Stimulated activated memory B cell treated with anti-CD40 and anti-IgM and Interleukin-4, amounts not matched to agents 10 μg/mL and 1 μg/mL and 100 μg/mL, for 72 hours (primary cell): Measurements from ENCODE around the gene PROX1.

Experiments
- ATAC-seq: fragments of 150-1000 bp; cut with Tn5 transposase; 2 replicates; pipeline ENCODE4 v1.10.0; 2021
- H3K27ac Mint-ChIP-seq: one replicate; pipeline ENCODE4 v1.8.0; 2022; ENCODE audit warnings: mild to moderate bottlenecking, mixed read lengths
- H3K27me3 Mint-ChIP-seq: one replicate; pipeline ENCODE4 v1.8.0; 2022; ENCODE audit warnings: mixed read lengths
- H3K36me3 Mint-ChIP-seq: one replicate; pipeline ENCODE4 v1.8.0; 2022; ENCODE audit warnings: mixed read lengths
- H3K4me1 Mint-ChIP-seq: one replicate; pipeline ENCODE4 v1.8.0; 2022; ENCODE audit warnings: mixed read lengths
- H3K4me3 Mint-ChIP-seq: one replicate; pipeline ENCODE4 v1.8.0; 2022; ENCODE audit warnings: mild to moderate bottlenecking, moderate library complexity, mixed read lengths
- H3K9me3 Mint-ChIP-seq: one replicate; pipeline ENCODE4 v1.8.0; 2022; ENCODE audit warnings: mixed read lengths

PROX1 gene

DNA sequence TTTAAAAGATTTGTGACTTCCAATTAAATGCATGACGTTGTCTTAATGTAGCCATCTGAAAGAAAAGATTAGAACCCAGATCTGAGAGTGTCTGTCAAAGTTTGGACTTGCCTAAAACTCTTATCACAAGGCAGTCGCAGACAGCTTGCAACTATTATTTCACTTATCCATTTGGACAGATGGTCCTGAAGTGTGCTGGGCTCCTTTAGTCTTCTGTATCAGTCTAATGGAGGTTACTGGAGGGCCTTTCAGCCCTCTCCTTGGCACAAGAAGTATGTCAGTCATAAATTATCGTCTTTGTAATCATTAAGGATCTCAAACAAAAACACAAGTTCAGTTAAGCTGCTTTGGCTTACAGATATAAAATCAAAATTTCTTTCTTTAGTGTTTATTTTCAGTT is 15.5 kb downstream of the PROX1 start:
- no peak overlapping the region for H3K4me3 Mint-ChIP-seq
- no peaks in the 10 kb centered on the region for H3K36me3 Mint-ChIP-seq
- no peak for ATAC-seq
- no peaks in the 10 kb centered on the region for H3K9me3 Mint-ChIP-seq
- H3K27ac Mint-ChIP-seq, result no peak overlapping the region
- no peaks in the 10 kb centered on the region for H3K4me1 Mint-ChIP-seq
- H3K27me3 Mint-ChIP-seq, result no peaks in the 10 kb centered on the region

DNA sequence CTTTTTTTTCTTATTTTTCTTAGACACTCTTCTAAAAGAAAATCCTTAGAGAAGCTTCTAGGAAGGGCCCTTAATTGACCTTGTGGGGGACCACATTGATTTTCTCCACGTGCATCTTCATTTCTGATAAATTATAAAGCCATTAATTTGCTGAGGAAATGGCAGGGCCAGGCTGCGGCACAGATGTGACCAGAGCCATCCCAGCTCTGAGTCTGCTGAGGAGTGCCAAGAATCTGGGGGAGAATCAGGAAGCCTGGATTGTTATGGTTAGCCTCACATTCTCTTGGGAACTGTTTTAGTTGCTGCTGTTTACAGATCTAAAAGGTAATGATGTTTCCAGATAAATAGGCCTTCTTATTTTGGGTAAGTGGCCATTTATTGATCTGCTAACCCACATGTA is 16.2 kb downstream of the PROX1 start:
- Mint-ChIP-seq H3K27ac (no peak overlapping the region), H3K27me3 (no peaks in the 10 kb centered on the region), H3K36me3 (no peaks in the 10 kb centered on the region), H3K4me3 (no peak overlapping the region), H3K4me1 (no peaks in the 10 kb centered on the region), H3K9me3 (no peaks in the 10 kb centered on the region)
- ATAC-seq, result no peak

DNA sequence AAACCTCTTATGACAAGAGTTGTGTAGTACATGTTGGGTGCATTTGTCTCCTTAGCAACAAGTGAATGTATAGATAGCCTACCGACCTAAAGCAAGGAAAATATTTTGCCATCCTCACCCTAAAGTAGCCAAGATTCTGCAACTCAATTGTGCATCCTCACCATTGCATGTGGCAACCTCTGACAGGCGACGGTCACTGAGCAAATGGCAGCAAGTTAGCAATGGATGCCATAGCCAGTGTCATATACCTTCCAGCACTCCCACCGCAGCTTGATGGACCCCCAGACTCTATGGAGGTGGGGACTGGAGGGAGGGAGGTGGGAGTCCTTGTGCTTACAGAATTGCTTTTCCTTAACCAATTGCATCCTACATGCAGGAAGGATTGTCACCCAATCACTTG is 17.0 kb downstream of the PROX1 start:
- Mint-ChIP-seq H3K27ac (no peak overlapping the region), H3K36me3 (no peaks in the 10 kb centered on the region), H3K4me3 (no peak overlapping the region), H3K4me1 (no peaks in the 10 kb centered on the region), H3K27me3 (no peaks in the 10 kb centered on the region), H3K9me3 (no peaks in the 10 kb centered on the region)
- no peak for ATAC-seq

DNA sequence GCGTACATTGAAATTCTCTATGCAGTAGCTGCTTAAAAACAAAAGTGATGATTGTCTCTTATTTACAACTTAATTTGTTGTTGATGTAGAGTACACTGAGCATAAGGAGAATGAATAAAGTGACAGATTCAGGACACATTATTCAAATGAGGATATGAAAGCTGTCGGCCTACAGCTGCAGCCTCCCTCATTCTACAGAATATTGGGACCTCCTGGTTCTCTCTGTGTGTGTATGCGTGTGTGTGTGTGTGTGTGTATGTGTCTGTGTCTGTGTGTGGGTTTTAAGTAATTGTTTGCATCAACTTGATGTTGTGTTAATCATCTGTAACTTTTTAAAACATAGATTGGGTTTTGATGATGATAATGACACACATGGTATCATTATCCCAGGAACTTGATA is 17.9 kb downstream of the PROX1 start:
- H3K27me3 Mint-ChIP-seq, result no peaks in the 10 kb centered on the region
- no peaks in the 10 kb centered on the region for H3K36me3 Mint-ChIP-seq
- H3K27ac Mint-ChIP-seq, result no peak overlapping the region
- no peaks in the 10 kb centered on the region for H3K4me1 Mint-ChIP-seq
- no peaks in the 10 kb centered on the region for H3K9me3 Mint-ChIP-seq
- ATAC-seq, result no peak
- no peak overlapping the region for H3K4me3 Mint-ChIP-seq

DNA sequence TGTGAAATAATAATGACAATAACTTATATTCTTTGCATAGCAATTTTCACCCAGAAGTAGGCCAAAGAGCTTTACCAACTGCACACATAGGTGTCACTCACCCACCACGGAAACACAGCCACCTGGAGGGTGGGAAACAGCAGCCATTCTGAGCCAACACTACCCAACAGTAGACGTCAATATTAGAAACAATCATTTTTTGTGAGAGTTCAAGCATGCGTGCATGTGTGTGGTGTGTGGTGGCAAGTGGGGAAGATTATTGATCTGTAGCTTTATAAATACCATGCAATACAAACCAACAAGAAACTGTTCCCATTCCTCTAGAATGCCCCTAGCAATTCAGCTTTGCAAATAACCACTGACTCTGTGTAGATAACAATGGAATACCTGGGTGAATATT is 19.1 kb downstream of the PROX1 start:
- no peaks in the 10 kb centered on the region for H3K36me3 Mint-ChIP-seq
- no peaks in the 10 kb centered on the region for H3K4me1 Mint-ChIP-seq
- no peak overlapping the region for H3K4me3 Mint-ChIP-seq
- no peak overlapping the region for H3K27ac Mint-ChIP-seq
- no peaks in the 10 kb centered on the region for H3K9me3 Mint-ChIP-seq
- ATAC-seq, result no peak
- no peaks in the 10 kb centered on the region for H3K27me3 Mint-ChIP-seq

DNA sequence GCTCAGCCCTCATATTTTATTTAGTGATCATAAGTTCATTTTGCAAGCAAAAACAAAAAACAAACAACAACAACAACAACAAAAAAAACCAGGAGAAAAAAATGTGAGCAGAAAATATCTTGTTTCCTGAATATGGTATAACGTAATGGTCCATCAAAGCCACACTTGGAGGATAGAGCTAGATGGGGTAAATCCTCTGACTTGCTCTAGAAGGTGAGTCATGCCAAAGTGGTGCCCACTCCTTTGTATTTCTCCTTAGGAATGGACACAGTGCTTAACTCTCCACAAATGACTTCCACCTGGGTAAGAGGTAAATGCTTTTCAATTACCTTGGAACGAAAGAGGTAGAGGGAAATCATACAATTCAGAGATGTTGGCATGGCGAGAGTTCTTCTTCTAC is 20.6 kb downstream of the PROX1 start:
- H3K27ac Mint-ChIP-seq, result no peak overlapping the region
- no peaks in the 10 kb centered on the region for H3K4me1 Mint-ChIP-seq
- H3K9me3 Mint-ChIP-seq, result no peaks in the 10 kb centered on the region

DNA sequence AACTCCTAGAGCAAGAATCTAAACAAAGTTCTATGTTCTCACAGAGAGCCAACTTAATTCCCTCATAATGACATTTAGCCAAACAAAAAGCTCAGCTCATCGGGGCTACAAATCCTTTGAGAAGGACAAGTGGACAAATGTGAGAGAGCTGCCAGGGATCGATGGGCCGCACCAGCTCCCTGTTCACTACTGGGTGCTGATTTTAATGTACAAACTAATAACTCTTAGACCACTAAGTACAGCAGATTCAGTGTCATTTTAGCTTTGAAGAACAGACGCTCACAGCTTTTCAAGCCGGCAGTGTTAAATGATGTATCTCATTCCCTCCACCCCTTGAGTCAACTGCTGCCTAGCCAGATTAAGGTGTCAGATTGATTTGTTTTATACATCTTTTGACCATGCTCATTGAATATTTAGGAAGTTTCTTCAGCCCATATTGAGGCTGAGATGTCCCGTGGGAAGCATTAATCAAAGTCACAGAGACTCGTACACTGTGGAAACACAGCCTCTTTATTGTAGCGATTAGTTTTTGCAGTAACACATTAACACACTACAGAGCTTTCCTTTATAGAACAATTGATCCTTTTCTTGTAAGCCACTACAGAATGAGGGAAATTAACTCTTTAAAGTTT is 21.1 kb downstream of the PROX1 start:
- Mint-ChIP-seq H3K36me3 (no peaks in the 10 kb centered on the region), H3K4me1 (no peaks in the 10 kb centered on the region), H3K9me3 (no peaks in the 10 kb centered on the region), H3K27ac (no peak overlapping the region), H3K4me3 (no peak overlapping the region), H3K27me3 (no peaks in the 10 kb centered on the region)
- no peak for ATAC-seq

More for the DNA sequence above, 20.6 kb downstream of the PROX1 start:
- Mint-ChIP-seq H3K27me3 (no peaks in the 10 kb centered on the region), H3K4me3 (no peak overlapping the region), H3K36me3 (no peaks in the 10 kb centered on the region)
- ATAC-seq, result no peak

DNA sequence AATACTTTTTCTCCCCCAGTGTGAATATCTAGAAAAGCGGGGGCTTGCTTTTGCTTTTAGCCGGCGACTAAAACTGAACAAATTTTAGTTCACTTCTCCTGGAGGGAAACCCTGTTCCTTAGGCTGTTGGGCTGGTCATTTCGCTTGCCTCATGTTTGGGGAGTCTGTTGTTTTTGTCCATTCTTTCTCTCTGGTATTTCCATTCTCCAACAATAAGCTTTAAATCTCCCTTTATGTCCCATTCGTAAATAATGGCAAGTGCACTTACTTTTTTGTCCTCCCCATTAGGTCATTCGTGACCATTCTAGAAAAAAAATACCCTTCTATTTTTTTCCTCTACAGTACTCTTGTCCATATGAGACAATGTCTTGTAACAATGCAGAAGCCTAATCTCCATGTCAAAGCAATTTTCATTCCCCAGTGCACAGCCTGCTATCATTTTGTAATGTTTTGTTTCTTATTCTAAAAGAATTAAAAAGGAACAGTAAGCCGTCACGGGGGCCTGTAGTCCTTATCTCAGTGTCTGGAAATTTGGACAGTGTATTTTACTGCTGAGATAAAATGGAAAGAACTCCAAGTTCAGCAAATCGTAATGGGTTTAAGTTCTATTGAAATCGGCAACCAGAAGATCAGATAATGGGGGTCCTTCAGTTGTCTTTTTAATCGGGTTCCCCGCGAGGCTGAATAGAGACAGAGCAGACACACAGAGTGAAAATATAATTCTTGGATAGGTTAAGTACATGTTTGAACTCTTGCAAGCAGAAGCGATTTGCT is 21.8 kb downstream of the PROX1 start:
- H3K27me3 Mint-ChIP-seq, result no peaks in the 10 kb centered on the region
- no peaks in the 10 kb centered on the region for H3K4me1 Mint-ChIP-seq
- no peaks in the 10 kb centered on the region for H3K36me3 Mint-ChIP-seq
- no peaks in the 10 kb centered on the region for H3K9me3 Mint-ChIP-seq
- no peak for ATAC-seq
- H3K4me3 Mint-ChIP-seq, result no peak overlapping the region
- H3K27ac Mint-ChIP-seq, result no peak overlapping the region

DNA sequence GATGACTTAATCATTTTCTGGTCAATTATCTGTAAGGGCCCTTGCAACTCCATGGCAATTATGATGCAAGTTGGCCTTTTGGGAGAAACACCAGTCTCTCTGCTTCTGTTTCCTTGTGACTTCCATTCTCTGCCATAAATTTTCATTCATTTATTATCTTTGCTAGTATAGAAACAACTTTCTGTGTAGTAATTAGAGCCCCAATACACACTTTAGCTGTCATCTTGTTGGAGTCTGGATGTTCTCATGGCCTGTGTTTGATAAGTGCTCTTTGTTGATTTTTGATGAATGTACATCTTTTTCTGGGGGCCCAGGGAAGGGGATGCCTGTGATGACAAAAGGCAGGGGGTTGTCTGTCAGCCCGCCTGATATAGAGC is 22.4 kb downstream of the PROX1 start:
- no peaks in the 10 kb centered on the region for H3K36me3 Mint-ChIP-seq
- H3K27me3 Mint-ChIP-seq, result no peaks in the 10 kb centered on the region
- no peaks in the 10 kb centered on the region for H3K9me3 Mint-ChIP-seq
- no peak overlapping the region for H3K4me3 Mint-ChIP-seq
- ATAC-seq, result no peak
- H3K4me1 Mint-ChIP-seq, result no peaks in the 10 kb centered on the region
- H3K27ac Mint-ChIP-seq, result no peak overlapping the region

DNA sequence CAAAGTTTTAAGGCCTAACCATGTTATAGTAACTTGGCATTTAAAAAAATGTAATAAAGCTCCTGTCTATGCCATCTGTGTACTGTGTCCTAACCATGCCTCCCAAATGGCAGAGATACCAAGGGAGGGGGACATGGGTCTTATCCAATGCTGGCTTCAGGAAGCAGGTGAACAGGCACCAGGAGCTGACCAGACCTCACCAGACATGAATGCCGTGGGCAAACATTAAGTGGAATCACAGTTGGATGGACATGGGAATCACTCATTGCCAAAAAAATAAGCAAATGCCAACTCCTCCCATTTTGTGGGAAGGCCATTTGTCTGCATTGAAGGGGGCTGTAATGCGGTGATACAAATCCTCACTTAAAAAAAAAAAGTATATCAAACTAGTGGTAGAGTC is 22.9 kb downstream of the PROX1 start:
- no peak overlapping the region for H3K4me3 Mint-ChIP-seq
- no peak overlapping the region for H3K27ac Mint-ChIP-seq
- H3K27me3 Mint-ChIP-seq, result no peaks in the 10 kb centered on the region
- ATAC-seq, result no peak
- no peaks in the 10 kb centered on the region for H3K9me3 Mint-ChIP-seq
- H3K4me1 Mint-ChIP-seq, result no peaks in the 10 kb centered on the region
- H3K36me3 Mint-ChIP-seq, result no peaks in the 10 kb centered on the region

DNA sequence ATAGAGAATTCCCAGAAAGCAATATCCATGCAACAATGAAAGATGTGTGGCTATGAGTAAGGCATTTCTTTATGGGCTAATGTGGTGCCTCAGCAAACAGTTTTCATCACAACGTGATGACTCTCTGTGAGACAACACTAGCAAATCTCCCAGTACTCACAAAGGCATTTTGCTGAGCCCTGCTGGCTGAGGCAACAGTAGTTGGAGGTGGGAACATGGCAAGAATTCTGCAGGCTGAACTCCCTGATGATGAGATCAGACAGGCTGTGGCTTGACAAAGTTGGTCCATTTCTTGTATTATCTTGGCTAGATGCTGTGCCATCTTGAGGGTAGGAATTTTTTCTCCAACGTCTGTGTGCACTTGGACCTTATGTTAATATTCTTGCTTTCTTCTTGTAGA is 24.6 kb downstream of the PROX1 start:
- Mint-ChIP-seq H3K27ac (no peak overlapping the region), H3K36me3 (no peaks in the 10 kb centered on the region), H3K9me3 (no peaks in the 10 kb centered on the region), H3K4me3 (no peak overlapping the region), H3K4me1 (no peaks in the 10 kb centered on the region), H3K27me3 (no peaks in the 10 kb centered on the region)
- ATAC-seq, result no peak

DNA sequence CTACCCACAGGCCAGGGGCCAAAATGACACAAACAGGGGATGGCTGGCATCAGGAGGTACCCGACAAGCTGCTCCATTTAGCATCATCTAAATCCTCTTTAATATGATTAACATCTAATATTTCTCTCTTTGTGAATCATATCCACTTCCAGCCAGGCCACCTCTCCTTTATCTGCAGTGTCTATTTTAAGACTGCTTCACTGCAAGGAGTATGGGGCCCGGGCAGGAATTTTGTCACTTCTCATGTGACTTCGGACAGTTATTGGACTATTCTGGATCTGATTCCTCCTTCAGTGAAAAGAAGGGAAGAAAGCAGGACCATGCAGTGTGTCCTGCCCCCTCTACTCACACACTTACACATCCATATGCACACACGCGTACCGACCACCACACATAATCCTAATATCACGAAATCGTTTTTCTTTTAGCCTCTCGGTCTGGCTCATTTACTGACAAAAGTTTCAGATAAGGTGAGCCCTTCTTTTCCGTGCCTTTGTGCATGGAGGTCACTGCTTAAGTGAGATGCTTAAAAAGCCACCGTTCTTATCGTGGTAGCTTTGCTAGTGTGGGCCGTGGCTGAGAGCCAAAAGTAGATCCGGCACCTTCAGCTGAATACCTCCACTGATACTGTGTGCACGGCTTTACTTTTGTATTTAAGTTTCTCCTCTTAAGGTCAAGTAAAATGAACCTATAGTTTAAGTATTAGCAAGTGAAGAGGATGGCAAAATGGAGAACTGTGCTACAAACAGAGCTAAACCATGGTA is 26.0 kb downstream of the PROX1 start:
- Mint-ChIP-seq H3K27ac (no peak overlapping the region), H3K27me3 (no peaks in the 10 kb centered on the region), H3K9me3 (no peaks in the 10 kb centered on the region), H3K4me1 (no peaks in the 10 kb centered on the region), H3K36me3 (no peaks in the 10 kb centered on the region), H3K4me3 (no peak overlapping the region)
- ATAC-seq, result no peak

DNA sequence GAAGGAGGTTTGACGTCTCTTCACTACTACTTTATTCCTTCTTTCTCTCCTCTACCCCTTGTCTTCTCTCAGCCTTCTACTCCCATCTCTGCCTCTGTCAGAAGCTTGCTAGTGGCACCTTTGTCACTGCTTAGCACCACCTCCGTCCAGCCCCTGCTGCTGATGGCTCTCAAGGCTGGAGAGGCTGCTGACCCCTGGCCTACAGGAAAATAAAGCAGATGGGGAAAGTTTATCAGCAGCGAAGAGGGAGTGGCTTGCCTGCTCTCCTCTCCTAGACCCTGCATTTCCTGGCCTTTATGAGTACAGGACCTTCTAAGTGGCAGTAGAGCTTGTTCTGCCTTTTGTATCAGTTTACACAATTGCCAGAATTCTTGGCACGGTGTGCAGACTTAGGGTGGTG is 27.0 kb downstream of the PROX1 start:
- Mint-ChIP-seq H3K27ac (no peak overlapping the region), H3K4me3 (no peak overlapping the region), H3K9me3 (no peaks in the 10 kb centered on the region), H3K36me3 (no peaks in the 10 kb centered on the region), H3K27me3 (no peaks in the 10 kb centered on the region), H3K4me1 (no peaks in the 10 kb centered on the region)
- no peak for ATAC-seq

DNA sequence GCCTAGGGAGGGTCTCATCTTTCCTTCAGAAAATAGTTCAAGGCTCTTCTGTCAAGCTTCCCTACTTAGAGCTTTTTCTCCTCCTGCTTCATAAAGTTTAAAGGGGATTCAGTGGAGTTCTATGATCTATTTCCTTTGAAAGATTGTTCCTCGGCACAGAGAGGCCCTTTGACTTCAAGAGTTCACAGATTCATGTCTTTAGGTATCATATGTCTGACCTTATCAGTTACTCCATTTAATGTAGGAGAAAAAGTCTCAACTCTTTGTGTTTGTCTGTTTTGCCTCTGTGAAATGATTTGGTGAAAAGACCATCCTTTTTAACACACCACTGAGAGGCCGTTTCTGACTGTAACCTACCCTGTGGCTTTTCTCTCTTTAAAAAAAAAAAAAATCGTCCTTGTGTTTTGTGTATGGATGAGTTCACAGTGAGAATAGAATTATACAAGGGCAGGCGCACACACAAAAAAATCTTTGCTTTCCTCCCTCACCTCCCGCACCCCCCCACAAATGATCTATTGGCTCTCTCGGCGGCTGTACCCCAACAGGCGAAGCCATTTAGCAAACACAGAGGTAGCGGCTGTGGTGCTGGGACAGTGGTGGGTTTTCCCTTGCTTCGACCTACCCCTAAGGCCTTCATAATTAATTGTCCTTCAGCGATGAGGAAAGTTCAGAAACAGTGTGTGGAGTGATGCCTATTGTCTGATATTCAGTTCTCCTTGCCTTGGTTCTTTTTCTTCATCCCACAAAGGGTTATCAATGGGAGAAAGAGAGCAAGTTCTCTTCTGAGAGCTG is 29.6 kb downstream of the PROX1 start:
- H3K4me1 Mint-ChIP-seq, result no peaks in the 10 kb centered on the region
- ATAC-seq, result no peak
- no peaks in the 10 kb centered on the region for H3K27me3 Mint-ChIP-seq

More for the DNA sequence above, 29.6 kb downstream of the PROX1 start:
- H3K9me3 Mint-ChIP-seq, result no peaks in the 10 kb centered on the region
- no peak overlapping the region for H3K27ac Mint-ChIP-seq
- no peak overlapping the region for H3K4me3 Mint-ChIP-seq
- no peaks in the 10 kb centered on the region for H3K36me3 Mint-ChIP-seq
